ENCODE measurements around the gene MED17.

DNA sequence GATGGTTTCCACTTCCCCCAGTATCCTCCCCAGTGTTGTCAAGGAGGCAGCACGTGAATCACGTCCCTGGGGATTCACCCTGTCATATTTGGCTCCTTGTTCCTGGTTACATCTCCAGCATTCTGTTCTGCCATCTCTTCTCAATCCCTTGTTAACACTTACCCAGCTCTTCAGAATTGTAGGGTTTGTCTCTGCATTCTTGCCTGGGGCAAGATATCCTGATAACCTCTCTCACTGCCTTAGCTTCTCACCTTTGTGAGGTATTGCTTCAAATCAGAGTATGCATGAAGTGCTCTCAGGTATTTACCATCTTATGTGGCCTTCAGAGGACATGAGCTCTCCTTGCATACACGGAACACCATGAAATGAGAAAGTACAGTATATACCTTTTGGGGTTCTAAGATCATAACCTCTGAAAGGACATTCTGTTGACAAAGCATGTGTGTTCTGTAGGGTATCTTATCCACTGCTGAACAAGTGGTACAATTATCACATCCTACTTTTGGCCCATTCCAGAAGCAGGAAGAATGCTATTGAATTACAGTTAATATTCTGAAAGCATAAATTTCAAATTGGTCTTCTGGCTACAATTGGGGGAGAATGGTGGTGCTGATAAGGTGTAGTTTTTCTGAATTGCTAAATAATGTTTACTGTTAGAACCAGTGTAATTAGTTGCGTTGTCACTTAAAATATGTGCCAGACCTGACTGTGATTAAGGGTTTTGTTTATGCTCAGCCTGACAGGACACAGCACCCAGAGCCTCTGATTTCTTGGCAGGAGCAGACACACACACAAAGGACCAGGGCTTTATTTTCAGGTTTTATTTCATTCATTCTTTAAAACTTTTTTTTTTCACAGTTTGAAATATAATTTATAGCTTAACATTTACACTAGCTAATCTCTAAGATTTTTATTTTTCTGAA lies 33.6 kb downstream of the MED17 start:
- TF ChIP-seq TAF1 (IDR thresholded peaks at IDR 0.05; ENCODE audit: borderline replicate concordance, low read depth, low read length) = no peak
- TF ChIP-seq POLR2A (IDR thresholded peaks at IDR 0.05; ENCODE audit: low read depth, low read length) = no peak
- TF ChIP-seq POLR2AphosphoS5 (IDR thresholded peaks at IDR 0.05; ENCODE audit: low read depth, low read length) = no peak
